GM12872 (cell line): ENCODE measurements around the gene IMMP2L.

ENCODE experiments used
- CTCF ChIP-seq: IDR thresholded peaks from 3 replicates; pipeline ENCODE4 v1.5.1; 2011; ENCODE audit warnings: low read depth, mild to moderate bottlenecking, low read length, moderate library complexity; ENCODE audit not compliant: insufficient read depth

The IMMP2L gene

GRCh38 chr7:111476586-111477293 is 85.6 kb downstream of the IMMP2L start:
- no peak for TF ChIP-seq CTCF

GRCh38 chr7:111475959-111476358 is 86.3 kb downstream of the IMMP2L start:
- TF ChIP-seq CTCF: no peak

GRCh38 chr7:111475419-111475748 is 86.9 kb downstream of the IMMP2L start:
- no peak for TF ChIP-seq CTCF

GRCh38 chr7:111474723-111475418 is 87.4 kb downstream of the IMMP2L start:
- no peak for TF ChIP-seq CTCF

GRCh38 chr7:111473449-111474198 is 88.7 kb downstream of the IMMP2L start:
- TF ChIP-seq CTCF: no peak

- no peak for TF ChIP-seq CTCF
Observed at GRCh38 chr7:111470998-111471397, 91.3 kb downstream of the IMMP2L start.

GRCh38 chr7:111460695-111461094 is 101.6 kb downstream of the IMMP2L start:
- TF ChIP-seq CTCF: no peak
